Fibroblast of mammary gland (primary cell): Measurements from ENCODE around the gene ELMOD3.
"Not testable (repeated sequence)": the region's sequence is repeated elsewhere in the genome, so short reads cannot be mapped to it uniquely, and the experiment has no call there.

Source experiments
- DNase-seq: peaks from one replicate; pipeline ENCODE4 v3.0.0-alpha.2; 2010; ENCODE audit warnings: low read depth
- H3K4me3 ChIP-seq: 2 replicates; pipeline ENCODE4 v1.5.1; 2011; ENCODE audit warnings: low read depth, mild to moderate bottlenecking, low read length, moderate library complexity; ENCODE audit not compliant: control insufficient read depth
- TF ChIP-seq, protein P1 (sequence below): conservative IDR thresholded peaks from 2 replicates; pipeline ENCODE4 v1.5.1; 2011; ENCODE audit warnings: low read depth, low read length, inconsistent platforms; ENCODE audit not compliant: control insufficient read depth, insufficient read depth

Gene ELMOD3

GRCh38 chr2:85312404-85312803 lies 42.2 kb upstream of the ELMOD3 start:
- no peak overlapping the region for H3K4me3 ChIP-seq
- TF ChIP-seq, protein P1, sequence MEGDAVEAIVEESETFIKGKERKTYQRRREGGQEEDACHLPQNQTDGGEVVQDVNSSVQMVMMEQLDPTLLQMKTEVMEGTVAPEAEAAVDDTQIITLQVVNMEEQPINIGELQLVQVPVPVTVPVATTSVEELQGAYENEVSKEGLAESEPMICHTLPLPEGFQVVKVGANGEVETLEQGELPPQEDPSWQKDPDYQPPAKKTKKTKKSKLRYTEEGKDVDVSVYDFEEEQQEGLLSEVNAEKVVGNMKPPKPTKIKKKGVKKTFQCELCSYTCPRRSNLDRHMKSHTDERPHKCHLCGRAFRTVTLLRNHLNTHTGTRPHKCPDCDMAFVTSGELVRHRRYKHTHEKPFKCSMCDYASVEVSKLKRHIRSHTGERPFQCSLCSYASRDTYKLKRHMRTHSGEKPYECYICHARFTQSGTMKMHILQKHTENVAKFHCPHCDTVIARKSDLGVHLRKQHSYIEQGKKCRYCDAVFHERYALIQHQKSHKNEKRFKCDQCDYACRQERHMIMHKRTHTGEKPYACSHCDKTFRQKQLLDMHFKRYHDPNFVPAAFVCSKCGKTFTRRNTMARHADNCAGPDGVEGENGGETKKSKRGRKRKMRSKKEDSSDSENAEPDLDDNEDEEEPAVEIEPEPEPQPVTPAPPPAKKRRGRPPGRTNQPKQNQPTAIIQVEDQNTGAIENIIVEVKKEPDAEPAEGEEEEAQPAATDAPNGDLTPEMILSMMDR: no peak
- DNase-seq: peak; percentile 89

- no peak for DNase-seq
- no peak overlapping the region for H3K4me3 ChIP-seq
- TF ChIP-seq, protein P1: no peak
These were observed 39.7 kb upstream of the ELMOD3 start for GRCh38 chr2:85314884-85315242.

GRCh38 chr2:85315921-85316320 lies 38.6 kb upstream of the ELMOD3 start:
- H3K4me3 ChIP-seq, DNase-seq: not testable (repeated sequence)

DNA sequence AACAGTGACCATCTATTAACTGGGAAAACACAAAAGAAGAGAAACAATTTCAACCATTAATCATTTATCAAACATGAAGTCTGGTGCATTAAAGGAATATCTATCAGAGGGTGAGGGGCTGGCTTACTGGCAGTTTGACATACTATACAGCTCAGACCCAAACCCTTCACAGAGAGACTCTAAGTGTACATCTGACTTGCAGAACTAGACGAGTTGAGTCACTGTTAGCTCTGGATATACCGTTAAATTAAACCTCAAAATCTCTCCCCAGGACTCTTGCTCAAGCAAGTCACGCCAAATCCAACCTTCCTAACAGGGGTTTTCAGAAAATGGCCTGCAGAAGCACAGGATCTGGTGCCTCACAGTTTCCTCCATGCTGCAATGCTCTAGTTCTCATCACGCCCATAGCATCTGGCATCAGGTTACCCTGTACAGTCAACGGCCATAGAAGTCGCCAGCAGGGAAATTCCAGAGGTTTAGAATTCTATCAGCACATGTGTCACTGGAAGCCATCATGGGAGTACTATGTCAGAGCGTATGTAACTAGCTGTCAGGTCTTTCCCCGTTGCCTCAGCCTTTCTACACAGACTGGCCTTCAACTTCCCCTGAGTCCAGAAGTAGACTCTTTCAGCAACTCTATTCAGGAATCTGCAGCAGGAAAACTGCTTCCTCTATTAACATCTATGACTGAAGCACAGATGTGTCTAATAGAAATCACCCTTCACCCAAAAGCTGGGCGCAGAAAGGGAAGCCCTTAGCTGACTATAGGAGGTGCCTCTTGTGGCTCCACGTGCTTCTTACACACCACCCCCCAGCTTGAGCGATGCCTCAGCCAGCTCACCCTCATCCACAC lies 36.1 kb upstream of the ELMOD3 start:
- peak; percentile 82 for DNase-seq
- no peak overlapping the region for H3K4me3 ChIP-seq
- TF ChIP-seq, protein P1: no peak

GRCh38 chr2:85319796-85320195 lies 34.8 kb upstream of the ELMOD3 start:
- DNase-seq: no peak
- H3K4me3 ChIP-seq: no peak overlapping the region
- TF ChIP-seq, protein P1: no peak

DNA sequence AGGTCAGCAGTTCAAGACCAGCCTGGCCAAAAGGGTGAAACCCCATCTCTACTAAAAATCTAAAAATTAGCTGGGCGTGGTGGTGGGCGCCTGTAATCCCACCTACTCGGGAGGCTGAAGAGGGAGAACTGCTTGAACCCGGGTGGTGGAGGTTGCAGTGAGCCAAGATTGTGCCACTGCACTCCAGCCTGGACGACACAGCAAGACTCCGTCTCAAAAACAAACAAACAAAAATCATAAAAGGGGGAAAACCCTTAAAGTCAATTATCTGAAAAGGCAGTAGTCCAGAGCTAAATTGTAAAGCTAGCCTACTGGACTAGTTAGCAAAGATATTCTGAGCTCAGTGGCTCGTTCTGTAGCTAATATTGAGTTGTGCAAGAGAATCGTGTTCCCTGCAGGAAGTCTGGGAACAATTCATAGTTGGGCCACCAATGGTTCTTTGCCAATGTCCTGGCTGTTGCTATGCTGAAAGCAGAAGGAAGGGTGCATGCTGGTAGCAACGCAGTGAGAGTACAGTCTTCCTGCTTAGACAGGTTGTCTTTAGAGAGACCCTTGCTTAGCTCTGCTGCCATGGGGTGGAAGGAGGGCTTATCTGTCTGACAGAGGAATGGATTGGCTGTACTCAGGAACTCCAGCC lies 31.1 kb upstream of the ELMOD3 start:
- TF ChIP-seq, protein P1: no peak
- DNase-seq: no peak
- H3K4me3 ChIP-seq: no peak overlapping the region

GRCh38 chr2:85323988-85324367 lies 30.6 kb upstream of the ELMOD3 start:
- not testable (repeated sequence) for DNase-seq, H3K4me3 ChIP-seq
